ENCODE results near the gene BRD2.

- no peak for TF ChIP-seq CTCF (IDR thresholded peaks at IDR 0.05)
- no peak for TF ChIP-seq EZH2 (IDR thresholded peaks at IDR 0.05; ENCODE audit: borderline replicate concordance, insufficient read depth, low read depth, low read length, poor library complexity, severe bottlenecking)
Measured at GRCh38 chr6:32980488-32981038, 12.2 kb downstream of the BRD2 start.

Data from B cell (primary cell).